ENCODE measurements around the gene CDH9.

CDH9 gene

GRCh38 chr5:27034565-27034964 is 3.8 kb downstream of the CDH9 start:
- Histone ChIP-seq H3K4me1 (ENCODE audit: control insufficient read depth, insufficient read depth, low read length) (no peaks in the 10 kb centered on the region), H3K9me3 (ENCODE audit: control insufficient read depth, insufficient read depth, low read depth, low read length) (no peaks in the 10 kb centered on the region), H3K4me3 (ENCODE audit: low read depth, low read length) (no peak overlapping the region), H3K27ac (ENCODE audit: extremely low read depth, low read depth, low read length) (no peak overlapping the region), H3K36me3 (ENCODE audit: control insufficient read depth in 2 of 2, insufficient read depth in 1 of 2, low read length in 2 of 2) (no peaks in the 10 kb centered on the region)
- TF ChIP-seq ZNF658 (tag by site-specific recombination; IDR thresholded peaks at IDR 0.05) (no peak), TRIM28 (IDR thresholded peaks at IDR 0.05; ENCODE audit: borderline replicate concordance, low read length) (no peak), ZNF704 (tag by site-specific recombination; IDR thresholded peaks at IDR 0.05) (no peak), SETDB1 (IDR thresholded peaks at IDR 0.05; ENCODE audit: insufficient read length, low read length) (no peak)
- TF ChIP-seq, protein P1, sequence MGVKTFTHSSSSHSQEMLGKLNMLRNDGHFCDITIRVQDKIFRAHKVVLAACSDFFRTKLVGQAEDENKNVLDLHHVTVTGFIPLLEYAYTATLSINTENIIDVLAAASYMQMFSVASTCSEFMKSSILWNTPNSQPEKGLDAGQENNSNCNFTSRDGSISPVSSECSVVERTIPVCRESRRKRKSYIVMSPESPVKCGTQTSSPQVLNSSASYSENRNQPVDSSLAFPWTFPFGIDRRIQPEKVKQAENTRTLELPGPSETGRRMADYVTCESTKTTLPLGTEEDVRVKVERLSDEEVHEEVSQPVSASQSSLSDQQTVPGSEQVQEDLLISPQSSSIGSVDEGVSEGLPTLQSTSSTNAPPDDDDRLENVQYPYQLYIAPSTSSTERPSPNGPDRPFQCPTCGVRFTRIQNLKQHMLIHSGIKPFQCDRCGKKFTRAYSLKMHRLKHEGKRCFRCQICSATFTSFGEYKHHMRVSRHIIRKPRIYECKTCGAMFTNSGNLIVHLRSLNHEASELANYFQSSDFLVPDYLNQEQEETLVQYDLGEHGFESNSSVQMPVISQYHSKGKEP (tag by site-specific recombination; IDR thresholded peaks at IDR 0.05): no peak
- ChIA-PET CTCF (interaction anchor here (0.6 kb wide), 1 partner anchor 372 kb away, joined by 3 read pairs; no protein-coding TSS in a partner anchor), POLR2A (no interaction called here)

DNA sequence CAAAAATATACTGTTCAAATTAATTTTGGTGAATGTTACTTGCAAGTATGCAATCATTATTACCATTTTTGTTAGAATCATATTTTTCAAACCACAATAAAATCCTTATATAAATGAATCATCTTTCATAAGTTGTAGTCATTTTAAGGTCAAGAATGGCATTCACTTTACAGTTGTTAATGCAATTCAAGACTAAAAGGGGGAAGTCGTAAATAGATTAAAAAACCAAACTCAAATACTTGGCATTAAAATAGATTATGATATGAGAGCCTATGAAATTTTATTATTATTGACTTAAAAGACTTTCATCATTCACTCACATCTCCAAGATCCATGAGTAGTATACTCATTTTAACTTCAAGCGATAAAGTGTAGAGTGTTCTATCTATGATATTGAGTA is 11.6 kb downstream of the CDH9 start:
- POLR2A ChIA-PET: no interaction called here
- H3K4me3 ChIP-seq (ENCODE audit: low read depth, low read length): no peak overlapping the region
- H3K36me3 ChIP-seq (ENCODE audit: control insufficient read depth in 2 of 2, insufficient read depth in 1 of 2, low read length in 2 of 2): no peaks in the 10 kb centered on the region
- TF ChIP-seq ZNF791 (tag by site-specific recombination; IDR thresholded peaks at IDR 0.05) (no peak), KLF1 (tag by site-specific recombination; IDR thresholded peaks at IDR 0.05) (no peak), ELK4 (IDR thresholded peaks at IDR 0.05; ENCODE audit: borderline replicate concordance, low read depth, low read length) (no peak), ZNF174 (tag by site-specific recombination; IDR thresholded peaks at IDR 0.05) (no peak), REPIN1 (tag by site-specific recombination; IDR thresholded peaks at IDR 0.05; ENCODE audit: low read depth) (no peak)
- no peaks in the 10 kb centered on the region for H3K9me3 ChIP-seq (ENCODE audit: control insufficient read depth, insufficient read depth, low read depth, low read length)
- no peaks in the 10 kb centered on the region for H3K4me1 ChIP-seq (ENCODE audit: control insufficient read depth, insufficient read depth, low read length)
- CTCF ChIA-PET: no interaction called here
- H3K27ac ChIP-seq (ENCODE audit: extremely low read depth, low read depth, low read length): no peak overlapping the region

DNA sequence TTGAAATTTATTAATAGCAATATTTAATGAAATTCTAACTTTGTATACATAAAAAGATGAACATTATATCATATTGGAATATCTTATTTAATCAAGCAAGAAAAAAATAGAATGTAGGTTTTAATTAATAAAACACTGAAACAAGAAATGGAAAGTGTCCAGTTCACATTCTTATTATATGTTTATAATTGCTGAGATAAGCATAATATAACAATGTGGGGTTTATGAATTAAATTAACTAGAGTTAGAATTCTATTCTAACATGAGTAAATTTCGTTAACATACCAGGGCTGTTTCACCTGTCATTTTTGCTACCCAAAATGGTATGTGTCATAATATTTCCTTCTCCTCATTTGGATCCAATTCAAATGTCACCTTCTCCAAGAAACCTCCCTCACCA is 12.3 kb downstream of the CDH9 start:
- CTCF ChIA-PET: interaction anchor here (0.7 kb wide), 1 partner anchor 260 kb away, joined by 4 read pairs; no protein-coding TSS in a partner anchor
- H3K4me1 ChIP-seq (ENCODE audit: control insufficient read depth, insufficient read depth, low read length): no peaks in the 10 kb centered on the region
- POLR2A ChIA-PET: no interaction called here
- H3K4me3 ChIP-seq (ENCODE audit: low read depth, low read length): no peak overlapping the region
- no peaks in the 10 kb centered on the region for H3K9me3 ChIP-seq (ENCODE audit: control insufficient read depth, insufficient read depth, low read depth, low read length)
- no peak for TF ChIP-seq ZNF555 (tag by site-specific recombination; conservative IDR thresholded peaks at IDR 0.05)
- TF ChIP-seq ZBTB49 (tag by site-specific recombination; IDR thresholded peaks at IDR 0.05; ENCODE audit: low read depth): no peak
- TF ChIP-seq MYNN (tag by site-specific recombination; IDR thresholded peaks at IDR 0.05; ENCODE audit: borderline replicate concordance): no peak
- H3K36me3 ChIP-seq (ENCODE audit: control insufficient read depth in 2 of 2, insufficient read depth in 1 of 2, low read length in 2 of 2): no peaks in the 10 kb centered on the region
- no peak overlapping the region for H3K27ac ChIP-seq (ENCODE audit: extremely low read depth, low read depth, low read length)

Measured in HEK293 (cell line).